ENCODE data around the gene GET4.

GET4 gene

GRCh38 chr7:876077-876971 lies at the start of gene GET4:
TSS of gene GET4 (plus strand) at chr7:876554. CDS start at chr7:876646, 92 bp downstream.
- DNase-seq, result peak; percentile 89

DNA sequence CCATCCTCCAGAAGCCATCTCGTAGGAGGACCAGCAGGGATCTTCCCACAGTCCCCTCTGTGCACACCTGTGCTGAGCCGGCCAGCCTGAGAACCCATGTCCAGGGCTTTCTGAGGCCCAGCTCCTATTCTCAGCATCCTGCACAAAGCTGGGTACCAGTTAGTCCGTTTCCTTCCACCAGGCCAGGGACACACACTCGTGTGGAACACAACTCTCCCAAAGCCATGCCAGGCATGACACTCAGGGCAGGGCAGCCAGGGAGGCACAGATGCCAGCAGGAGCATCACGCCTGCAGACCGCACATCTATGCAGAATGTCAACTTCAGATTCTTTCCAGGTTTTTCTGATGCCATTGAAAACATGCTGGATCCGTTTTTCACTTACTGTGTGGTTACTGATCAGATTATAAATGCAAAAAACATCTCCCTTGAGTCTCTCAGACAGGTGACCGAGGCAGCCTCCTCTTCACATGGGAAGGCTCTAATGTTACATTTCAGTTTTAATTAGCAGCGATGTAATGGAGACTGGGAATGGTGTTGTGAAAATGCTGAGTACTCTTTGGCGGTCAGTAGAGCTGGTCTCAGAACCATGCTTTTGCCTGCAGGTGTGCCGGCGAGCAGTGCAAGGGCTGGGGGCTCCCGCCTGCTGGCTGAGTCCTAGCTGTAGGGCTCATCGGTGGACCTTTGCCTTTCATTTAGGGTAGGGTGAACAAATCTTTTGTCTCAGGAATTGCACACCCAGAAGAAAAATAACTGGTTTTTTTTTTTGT lies 47.4 kb upstream of the GET4 start:
- no peak for DNase-seq

DNA sequence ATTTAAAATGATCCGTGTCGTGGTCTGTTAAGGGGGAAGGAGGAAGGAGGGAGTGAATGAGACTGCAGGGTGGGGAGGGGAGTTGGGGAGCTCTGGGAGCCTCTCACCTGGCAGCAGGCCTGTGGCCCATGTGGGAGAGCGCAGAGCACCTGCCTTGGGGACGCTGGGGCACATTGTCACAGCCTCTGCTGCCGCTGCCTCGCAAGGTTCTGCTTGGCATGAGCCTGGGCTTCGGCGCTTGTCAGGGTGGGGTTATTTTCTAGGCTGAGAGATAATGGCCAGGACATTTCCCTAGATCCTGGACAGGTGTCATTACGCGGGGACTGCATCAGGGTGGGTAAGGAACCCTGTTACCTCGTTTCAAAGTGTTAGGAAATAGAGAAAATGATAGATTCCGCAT lies 46.3 kb upstream of the GET4 start:
- DNase-seq, result no peak

DNA sequence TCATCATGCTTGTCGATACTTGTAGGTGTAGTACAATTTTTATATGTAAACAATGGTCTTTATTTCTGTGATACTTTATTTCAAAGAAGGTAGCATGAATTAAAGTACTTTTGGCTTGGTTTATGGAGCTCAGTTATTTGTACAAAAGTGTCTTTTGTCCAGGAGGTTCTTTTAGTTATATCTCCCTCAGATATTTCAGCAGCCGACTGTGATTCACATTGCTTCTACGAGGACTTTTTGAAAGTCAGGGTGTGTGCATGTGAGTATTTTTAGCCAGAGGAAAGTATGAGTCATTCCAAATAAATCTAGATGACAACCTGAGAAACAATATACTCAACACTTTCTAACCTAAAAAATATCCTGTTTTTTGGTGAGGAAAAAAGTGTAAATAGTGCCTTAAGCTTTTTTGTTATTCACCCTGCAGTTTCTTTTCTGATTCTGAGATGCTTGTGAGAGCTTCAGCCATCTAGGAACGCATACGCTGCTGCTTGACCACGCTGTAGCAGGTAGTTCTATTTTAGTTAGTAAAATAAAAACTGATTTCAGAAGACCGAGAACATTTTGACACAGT lies 44.7 kb upstream of the GET4 start:
- DNase-seq, result no peak

GRCh38 chr7:832167-832967 lies 44.0 kb upstream of the GET4 start, which contains the start of gene SUN1:
TSS of gene SUN1 (plus strand) at chr7:832476. CDS start at chr7:832525, 49 bp downstream.
- no peak for DNase-seq

- DNase-seq, result no peak
These were observed 43.4 kb upstream of the GET4 start for GRCh38 chr7:832968-833424.

DNA sequence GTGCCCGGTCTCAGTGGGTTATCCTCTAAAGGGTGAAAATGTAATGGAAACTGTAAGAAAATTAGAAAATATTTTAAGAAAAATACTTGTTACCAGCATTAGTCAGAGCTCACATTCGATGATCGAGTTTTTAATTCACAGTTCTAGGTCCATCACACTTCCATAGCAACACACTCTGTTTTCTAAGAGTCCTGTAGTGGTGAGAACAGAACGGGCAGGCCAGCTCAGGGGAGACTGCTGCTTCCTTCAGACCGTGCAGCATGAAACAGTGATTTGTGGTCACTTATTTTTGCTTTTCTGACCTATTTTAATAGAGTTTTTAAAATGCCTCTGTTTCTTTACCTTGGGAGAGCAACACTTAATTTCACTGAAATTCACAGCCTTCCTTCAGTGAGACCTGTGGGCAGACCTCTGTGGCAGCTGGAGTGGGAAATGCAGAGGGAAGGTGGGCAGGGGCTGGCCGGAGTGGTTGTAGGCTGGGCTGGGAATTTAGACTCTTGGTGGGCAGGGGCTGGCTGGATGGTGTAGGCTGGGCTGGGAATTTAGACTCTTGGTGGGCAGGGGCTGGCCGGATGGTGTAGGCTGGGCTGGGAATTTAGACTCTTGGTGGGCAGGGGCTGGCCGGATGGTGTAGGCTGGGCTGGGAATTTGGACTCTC lies 42.6 kb upstream of the GET4 start:
- no peak for DNase-seq

- no peak for DNase-seq
These were observed 42.1 kb upstream of the GET4 start for GRCh38 chr7:834277-834676.

- no peak for DNase-seq
These were observed 41.3 kb upstream of the GET4 start for GRCh38 chr7:835021-835420.

GRCh38 chr7:835485-836401 lies 40.6 kb upstream of the GET4 start:
- no peak for DNase-seq

GRCh38 chr7:836429-836828 lies 39.9 kb upstream of the GET4 start:
- no peak for DNase-seq

DNA sequence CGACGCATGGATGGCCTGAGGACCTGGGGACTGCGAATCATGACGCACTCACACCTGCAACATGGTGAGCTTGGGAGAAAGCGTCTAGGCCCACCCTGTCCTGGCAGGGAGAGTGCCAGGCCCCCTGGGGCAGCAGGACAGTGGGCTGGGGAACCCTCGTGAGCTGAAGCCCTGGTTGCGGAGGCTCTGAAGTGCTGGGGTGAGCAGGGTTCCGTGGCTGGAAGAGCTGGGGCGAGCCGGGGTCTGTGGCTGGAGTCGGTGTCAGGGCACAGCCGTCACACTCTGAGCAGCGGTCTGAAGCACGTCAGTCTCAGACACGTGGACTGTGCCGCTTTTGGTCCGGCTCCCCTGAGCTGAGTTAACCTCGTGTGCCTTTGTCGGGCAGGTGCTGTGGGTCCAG lies 39.4 kb upstream of the GET4 start:
- no peak for DNase-seq

- DNase-seq, result no peak
These were observed 36.3 kb upstream of the GET4 start for GRCh38 chr7:840001-840600.

DNA sequence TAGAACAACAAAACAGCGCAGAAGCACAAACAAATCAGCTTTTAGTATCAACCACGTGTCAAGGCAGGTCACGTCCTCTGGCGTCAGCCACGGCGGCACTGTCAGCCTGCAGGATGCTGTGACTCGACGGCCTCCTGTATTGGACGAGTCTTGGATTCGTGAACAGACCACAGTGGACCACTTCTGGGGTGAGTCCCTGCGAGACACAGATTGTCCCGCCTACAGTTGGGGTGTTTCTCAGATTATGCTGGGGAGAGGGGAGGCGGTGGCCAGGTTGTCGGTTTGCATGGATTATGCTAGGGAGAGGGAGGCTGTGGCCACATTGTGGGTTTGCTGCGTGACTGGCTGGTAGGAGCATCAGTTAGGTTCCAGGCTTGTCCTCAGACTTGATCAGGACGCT lies 34.4 kb upstream of the GET4 start:
- no peak for DNase-seq

GRCh38 chr7:842431-843031 lies 33.8 kb upstream of the GET4 start:
- no peak for DNase-seq

GRCh38 chr7:843230-843629 lies 33.1 kb upstream of the GET4 start:
- no peak for DNase-seq

DNA sequence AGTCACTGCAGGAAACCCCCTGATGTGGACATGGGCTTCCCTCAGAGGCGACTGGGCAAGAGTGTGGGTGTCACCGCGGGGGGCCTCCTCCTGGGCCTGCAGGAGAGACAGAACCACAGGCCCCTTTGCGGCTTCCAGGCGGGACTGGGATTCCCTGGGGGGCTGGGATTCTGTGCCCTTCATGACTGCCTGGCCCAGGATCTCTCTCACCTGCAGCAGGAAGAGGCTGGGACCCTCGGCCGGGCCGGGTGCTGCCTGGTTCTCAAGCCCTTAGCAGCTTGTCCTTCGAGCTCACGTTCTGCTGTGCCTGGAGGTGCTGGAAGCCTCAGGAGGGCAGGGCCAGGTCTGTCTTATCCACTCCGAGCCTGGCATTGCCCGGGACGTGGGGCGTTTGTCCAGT lies 32.3 kb upstream of the GET4 start:
- no peak for DNase-seq

DNA sequence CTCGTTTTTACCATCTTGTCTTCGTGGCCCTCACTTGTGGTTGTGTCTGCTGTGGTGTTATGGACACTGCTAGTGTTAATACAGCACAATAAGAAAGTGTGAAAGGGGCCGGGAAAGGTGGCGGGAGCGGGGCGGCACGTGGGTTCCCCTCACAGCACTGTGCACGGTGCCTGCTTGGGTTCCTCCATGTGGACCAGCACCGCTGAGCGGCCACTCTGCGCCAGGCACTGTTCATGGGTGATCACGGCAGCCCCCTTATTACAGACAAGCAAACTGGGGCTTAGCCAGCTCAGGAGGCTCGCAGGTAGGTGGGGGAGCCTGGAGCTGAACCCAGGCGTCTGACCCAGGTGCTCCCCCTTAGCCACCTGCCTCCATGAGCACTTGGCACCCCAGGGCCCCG lies 31.8 kb upstream of the GET4 start:
- DNase-seq, result no peak

- DNase-seq, result no peak
These were observed 31.3 kb upstream of the GET4 start for GRCh38 chr7:845091-845490.

- DNase-seq, result no peak
These were observed 30.6 kb upstream of the GET4 start for GRCh38 chr7:845731-846130.
